Activated CD8-positive, alpha-beta memory T cell treated with anti-CD3 and anti-CD28 coated beads, Interleukin-2, amount 50 U/mL, for 24 hours (primary cell): ENCODE results near the gene PAK4.

Experiments
- DNase-seq: peaks from one replicate; pipeline ENCODE4 v3.0.0-alpha.2; 2020; ENCODE audit errors: extremely low read depth

Gene PAK4

DNA sequence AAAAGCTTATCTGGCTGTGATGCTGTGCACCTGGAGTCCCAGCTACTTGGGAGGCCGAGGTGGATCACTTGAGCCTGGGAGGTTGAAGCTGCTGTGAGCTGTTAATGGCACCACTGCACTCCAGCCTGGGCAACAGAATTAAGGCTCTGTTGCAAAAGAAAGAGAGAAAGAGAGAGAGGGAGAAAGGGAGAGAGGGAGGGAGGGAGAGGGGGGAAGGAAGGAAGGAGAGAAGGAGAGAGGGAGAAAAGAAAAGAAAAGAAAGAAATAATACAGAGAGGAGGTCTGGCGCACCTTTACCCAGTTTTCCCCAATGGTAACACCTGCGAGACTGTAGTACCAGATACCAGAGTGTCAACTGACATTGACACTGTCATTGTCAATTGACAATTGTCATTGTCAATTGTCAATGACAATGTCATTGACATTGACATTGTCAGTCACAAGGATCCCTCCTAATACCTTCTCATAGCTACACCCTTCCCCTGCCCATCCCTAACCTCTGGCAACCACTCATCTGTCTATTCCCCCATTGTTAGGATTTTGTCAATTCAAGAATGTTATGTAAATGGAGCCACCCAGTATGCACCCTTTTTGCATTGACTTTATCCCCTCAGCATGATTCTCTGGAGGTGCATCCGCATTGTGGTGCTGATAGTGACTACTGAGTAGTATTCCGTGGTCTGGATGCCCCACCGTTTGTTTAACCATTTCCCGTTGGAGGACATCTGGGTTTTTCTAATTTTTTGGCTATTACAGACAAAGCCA lies 21.3 kb downstream of the PAK4 start:
- no peak for DNase-seq

DNA sequence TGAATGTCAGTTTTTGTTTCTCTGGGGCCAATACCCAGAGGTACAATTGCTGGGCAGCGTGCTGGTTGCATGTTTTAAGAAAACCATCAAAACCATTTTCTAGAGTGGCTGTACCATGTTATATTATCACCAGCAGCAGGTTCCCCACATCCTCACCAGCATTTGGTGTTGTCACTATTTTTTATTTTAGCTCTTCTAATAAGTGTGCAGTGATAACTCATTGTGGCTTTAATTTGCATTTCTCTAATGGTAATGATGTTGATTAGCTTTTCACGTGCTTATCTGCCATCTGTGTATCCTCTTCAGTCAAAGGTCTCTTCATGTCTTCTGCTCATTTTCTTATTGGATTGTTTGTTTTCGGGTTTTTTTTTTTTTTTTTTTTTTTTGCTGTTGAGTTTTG lies 21.9 kb downstream of the PAK4 start:
- DNase-seq = no peak

DNA sequence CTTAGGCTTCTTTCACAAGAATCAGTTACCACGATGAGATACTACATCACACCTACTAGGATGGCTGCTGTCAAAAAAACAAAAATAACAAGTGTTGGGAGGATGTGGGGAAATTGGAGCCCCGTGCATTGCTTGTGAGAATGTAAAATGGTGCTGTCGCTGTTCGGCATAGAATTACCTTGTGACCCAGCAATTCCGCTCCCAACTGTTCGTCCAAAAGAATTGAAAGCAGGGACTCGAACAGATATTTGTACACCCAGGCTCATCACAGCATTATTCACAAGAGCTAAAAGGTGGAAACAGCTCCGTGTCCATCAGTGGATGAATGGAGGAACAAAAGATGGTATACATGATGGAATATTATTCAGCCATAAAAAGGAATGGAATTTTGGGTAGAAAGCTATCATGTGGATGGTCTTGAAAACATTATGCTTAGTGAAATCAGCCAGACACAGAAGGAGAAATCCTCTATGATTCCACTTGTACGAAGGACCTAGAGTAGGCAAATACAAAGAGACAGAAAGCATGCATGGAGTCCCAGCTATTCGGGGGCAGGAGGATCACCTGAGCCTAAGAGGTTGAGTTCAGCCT lies 23.4 kb downstream of the PAK4 start:
- no peak for DNase-seq

DNA sequence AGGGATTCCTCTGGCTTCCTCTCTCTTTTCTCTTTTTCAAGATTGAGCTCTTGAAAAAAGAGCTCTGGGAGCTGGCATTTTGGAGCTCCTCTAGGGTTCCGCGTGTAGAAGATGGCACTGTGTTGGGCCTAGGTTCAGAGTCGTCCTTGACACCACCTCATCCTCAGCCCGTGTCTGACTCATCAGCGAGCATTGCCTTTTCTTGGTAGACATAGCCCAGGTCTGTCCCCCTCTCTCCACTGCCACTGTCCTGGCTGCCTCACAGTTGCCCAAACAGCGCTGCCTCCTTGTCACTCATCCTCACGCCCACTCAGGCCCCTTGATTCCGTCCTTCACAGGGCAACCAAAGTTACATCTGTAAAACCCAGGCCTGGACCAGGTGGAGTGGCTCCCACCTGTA lies 24.6 kb downstream of the PAK4 start:
- DNase-seq = no peak

DNA sequence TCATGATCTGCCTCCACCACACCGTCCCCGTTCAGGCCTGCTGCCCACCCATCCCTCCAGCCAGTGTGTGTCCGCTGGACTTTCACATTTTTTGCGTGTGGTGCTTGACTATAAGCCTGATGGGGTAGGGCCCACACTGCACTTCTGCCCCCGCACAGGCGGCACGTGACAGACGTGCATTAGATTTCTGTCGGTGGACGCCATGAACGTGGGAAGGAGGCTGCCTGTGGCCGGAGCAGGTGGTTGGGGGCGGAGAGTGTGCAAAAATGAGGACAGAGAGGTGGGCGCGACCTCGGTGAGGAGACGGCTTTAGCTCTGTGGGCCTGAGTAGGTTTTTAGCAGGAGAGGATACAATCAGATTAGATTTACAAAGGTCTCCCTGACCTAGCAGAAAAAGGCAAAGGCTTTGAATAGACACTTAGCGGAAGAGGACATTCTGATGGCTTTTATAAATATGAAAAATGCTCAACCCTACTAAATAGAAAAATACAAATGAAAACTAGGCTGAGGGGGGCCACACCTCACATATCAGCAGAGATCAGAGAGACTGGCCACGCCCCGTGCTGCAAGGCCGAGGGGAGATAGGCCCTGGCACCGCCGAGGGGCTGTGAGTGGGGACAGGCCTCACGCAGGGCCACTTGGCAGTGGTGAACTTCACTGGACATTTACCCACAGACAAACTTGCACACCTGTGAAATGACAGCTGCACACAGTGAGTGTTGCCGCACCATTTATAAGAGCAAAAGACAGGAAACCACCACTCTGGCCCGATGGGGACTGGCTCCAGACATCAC lies 25.4 kb downstream of the PAK4 start:
- no peak for DNase-seq

DNA sequence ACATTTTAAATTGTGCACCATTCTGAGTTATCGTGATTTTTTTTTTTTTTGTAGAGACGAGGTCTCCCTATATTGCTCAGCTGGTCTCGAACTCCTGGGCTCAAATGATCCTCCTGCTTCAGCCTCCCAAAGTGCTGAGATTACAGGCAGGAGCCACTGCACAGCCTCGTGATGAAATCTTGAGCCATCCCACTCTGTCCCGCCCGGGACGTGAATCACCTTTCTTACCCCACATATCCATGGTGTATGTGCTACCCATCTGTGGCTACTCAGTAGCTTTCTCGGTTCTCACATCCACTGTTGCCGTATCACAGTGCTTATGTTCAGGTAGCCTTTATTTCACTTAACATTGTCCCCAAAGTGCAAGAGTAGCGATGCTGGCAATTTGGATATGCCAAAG lies 26.5 kb downstream of the PAK4 start:
- DNase-seq = no peak

DNA sequence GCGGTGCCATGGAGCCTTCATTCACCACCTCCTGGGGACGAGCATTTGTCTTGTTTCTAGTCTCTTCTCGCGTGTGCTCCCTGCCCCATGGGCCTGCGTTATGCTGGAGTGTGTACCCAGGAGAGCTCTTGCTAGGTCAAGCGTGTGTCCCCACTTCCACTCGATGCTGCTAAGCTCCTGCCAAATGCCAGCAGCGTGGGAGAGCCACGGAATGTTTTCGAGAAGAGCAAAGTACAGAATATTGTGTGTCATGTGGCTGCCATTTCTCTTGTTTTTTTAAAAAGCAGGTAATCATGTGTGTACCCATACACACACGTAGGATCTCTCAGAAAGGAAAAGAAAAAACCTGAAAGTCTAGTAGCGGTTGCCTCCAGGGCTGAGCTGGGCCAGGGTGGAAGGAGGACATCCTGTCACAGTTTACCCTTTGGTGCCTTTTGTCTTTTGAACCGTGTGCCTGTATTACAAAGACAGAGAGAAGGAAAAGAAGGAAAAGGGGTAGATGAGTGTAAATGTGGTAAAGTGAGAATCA lies 28.6 kb downstream of the PAK4 start:
- DNase-seq = no peak

DNA sequence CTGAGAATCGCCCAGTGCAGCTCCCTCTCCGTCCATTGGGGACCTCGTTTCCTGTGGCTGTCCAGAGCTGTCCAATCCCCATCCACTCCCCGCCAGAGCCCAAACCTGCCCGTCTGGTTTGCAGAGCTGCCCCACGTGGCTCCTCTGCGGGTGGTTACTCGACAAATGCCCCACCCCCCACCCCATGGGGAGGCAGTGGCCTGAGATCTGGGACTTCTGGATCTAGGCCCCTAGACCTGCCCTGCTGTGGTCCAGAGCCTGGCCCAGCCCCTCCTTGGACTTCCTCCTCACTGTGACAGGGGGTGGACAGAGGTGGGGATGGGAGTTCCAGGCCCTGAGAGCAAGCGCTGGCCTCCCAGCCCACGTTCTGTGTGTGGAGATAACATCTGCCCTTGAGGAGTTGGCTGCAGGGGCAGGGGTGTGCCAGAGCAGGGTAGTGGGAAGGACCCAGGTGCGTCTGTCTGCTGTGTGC lies 29.1 kb downstream of the PAK4 start:
- DNase-seq = no peak

DNA sequence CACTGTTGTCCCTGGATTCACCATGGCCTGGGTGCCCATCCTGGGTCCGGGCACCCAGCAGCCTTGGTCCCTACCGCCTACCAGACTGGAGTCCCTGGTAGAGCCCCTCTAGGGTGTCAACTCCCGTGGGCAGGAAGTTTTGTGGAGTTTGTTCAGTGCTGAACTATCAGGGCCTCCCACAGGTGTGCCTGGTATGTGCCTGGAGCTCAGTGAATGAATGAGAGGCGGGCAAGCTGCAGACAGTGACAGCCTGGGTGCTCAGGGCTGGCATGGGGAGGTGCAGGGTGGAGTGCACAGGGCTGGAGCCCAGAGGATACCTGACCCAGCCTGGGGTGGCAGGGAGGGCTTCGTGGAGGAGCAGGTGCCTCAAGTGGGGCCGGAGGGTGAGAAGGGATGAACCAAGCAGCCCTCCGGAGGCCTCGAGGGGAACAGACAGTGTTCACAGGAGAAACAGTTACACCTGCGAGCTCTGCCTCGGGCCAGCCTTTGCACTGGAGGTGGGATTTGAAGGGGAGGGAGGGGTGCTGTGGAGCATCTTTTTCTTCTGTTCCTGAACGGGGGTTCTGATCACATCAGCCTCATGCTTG lies 29.6 kb downstream of the PAK4 start:
- no peak for DNase-seq

DNA sequence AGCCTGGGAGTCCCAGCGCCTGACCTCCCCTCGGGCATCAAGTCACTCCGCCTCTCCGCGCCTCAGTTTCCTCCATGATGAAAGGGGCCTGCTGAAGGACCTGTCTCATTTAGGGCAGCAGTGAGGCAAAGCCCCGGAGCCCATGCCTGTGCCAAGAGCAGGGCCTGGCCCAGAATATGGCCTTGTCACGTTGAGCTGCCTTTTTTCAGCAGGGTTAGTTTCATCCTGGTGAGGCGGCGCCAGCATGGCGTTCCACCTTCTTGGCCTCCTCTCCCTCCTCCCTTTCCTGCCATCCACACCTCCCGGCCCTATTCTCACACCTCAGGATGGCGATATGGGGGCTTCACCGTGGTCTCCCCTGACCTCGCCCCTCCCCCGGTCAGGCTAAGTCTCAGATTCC lies 30.2 kb downstream of the PAK4 start:
- DNase-seq = no peak

DNA sequence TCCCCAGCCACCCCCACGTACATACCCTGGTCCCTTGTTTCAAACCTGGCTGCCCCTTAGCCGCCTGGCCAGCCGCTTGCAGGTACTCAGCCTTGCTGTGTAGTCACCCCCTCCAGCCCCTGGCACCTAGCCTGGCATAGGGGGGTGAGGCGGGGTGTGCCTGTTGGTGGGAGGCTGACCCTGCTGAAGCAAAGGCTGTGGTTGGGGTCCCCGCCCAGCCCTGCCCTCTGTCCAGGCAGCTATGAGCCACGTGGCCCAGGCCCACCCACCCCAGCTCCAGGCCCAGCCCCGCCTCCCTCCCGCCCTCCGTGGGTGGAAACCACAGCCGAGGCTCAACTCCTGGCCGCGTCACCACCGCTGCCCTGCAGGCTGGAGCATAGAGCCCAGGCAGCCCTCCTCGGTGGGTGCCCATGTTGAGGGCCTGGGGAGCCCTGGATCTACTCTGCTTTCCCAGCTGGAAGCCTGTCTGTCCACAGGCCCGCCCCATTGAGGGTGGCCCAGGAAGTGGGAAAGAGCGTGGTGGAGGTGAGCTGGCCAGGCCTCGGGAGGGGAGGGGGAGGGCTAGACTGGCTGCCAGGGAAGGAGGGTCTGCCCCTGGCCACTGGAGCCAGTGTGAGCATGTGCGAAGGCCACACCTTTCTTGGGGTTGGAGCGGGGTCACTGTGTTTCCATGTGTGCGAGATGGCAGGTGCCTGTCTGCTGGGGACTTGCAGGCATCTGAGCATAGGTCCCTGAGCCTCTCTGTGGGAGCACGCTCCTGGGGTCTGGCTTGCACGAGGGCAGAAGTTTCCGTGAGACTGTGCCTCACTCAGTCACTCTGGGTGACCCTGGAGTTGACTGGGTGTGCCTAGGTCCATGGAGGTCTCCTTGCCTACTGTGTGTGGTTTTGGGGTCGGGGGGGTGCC lies 31.0 kb downstream of the PAK4 start:
- no peak for DNase-seq

DNA sequence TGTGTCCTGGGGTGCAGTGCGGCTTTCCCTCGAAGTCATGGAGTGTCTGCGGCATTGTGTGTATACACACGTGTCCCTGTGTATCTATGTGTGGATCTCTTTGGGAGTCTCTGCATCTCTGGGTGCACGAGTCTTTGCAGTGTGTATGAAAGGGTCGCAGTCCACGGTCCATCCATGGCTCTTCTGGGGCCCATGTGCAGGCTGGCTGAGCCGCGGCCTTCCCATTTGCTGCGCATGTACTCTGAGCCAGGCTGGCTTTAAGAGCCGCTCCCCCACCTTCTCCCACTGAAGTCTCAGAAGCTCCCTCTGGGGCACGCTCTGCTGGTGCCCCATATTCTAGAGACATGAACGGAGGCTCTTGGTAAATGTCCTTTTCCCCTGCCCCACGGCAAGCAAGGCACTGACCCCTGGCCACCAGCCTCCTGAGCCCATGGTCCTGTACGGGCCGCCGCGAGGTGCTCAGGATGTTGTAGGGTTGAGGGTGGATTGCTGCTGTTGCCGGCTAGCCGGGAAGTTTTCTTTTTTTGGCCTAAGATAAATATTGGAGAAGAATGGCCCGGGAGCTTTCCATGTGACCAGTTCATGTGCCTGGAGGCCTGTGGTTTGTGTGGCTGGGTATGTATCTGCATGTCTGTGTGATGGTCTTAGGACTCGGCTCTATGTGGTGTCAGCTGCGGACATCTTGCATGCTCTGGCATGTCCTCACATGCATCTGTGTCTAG lies 31.9 kb downstream of the PAK4 start:
- no peak for DNase-seq

DNA sequence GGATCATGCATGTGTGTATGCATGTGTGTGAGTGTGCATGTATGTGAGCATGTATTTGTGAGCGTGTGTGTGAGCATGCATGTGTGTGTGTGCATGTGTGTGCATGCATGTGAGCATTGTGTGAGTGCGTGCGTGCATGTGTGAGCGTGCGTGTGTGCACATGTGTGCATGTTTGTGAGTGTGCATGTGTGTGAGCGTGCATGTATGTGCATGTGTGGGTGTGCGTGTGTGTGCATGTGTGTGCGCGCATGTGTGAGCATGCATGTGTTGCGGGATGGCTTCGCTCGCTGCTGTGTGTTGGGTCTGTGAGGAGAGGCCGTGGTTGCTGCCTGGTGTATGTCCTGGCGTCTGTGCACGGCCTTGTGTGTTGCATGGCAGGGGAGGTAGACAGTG lies 32.4 kb downstream of the PAK4 start:
- DNase-seq = no peak

DNA sequence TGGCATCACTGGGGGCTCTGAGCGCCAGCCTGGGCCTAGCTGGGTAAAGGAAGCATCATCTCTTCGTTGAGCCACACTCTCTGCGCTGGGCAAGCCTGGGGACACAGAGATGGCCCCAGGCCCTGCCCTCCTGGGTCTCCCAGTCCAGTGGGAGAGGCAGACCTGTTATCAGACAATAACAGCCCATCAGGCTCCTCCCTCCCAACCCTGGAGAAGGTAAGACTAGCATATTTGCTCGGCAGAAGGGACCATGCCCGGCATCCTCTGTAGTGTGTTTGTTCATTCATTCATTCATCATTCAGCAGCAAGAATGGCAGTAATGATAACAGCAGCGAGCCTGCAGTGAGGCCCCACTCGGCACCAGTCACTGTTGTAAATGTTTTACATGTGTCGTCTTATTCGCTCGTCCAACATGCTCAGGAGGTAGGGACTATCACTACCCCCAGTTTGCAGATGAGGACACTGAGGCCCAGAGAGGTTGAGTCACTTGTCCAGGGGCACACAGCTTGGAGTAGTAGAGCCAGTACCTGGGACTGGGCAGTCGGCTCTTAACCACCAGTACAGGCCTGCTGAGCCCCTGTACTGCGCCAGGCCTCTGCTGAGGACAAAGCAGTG lies 33.2 kb downstream of the PAK4 start:
- no peak for DNase-seq

DNA sequence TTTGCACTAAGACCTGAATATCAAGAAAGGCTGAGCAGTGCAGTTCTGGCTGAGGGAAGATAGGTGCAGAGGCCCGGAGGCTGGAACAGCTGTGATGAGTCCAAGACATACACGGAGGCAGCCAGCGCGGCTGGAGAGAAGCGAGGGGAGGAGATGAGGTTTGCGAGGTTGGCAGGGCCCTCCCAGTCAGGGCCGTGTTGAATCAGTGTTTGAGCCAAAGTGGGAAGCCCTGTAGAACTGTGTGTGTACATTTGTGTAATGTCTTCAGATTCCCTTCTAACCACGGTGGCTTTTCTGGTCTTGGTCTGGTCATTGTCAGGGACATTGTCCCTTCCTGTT lies 34.9 kb downstream of the PAK4 start:
- no peak for DNase-seq

DNA sequence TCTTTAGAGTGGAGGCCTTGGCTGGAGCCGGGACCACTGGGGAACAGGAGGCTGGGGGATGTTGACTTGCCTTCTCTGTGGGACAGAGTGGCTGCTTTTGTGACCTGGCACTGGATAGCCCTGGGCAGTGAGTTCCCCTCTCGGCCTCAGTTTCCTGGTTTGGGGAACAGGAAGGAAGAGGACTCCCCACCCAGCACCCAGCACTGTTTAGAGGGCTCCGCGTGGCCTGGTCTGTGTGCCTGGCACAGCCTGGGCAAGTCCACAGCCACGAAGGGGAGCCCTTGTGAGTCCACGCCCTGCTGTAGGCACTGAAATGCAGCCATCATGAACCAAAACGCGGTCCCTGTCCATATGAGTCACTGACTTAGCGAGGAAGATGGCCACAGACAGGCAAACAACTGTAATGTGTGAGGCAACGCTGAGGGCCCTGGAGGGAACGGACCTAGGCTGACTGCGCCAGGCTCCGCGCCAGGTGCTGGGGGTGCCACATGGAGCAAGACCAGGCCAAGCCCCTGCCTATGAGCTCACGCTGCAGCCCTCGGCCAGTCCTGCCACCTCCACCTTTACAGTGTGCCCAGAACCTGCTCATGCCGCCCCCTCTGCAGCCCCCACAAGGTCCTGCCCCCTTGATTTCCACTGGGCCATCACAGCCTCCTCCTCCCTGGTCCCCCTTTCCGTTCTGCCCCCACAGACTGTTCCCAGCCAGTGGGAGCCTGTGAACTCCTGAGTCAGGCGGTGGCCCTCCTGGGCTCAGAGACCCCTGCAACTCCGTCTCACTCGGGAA lies 35.5 kb downstream of the PAK4 start:
- no peak for DNase-seq

DNA sequence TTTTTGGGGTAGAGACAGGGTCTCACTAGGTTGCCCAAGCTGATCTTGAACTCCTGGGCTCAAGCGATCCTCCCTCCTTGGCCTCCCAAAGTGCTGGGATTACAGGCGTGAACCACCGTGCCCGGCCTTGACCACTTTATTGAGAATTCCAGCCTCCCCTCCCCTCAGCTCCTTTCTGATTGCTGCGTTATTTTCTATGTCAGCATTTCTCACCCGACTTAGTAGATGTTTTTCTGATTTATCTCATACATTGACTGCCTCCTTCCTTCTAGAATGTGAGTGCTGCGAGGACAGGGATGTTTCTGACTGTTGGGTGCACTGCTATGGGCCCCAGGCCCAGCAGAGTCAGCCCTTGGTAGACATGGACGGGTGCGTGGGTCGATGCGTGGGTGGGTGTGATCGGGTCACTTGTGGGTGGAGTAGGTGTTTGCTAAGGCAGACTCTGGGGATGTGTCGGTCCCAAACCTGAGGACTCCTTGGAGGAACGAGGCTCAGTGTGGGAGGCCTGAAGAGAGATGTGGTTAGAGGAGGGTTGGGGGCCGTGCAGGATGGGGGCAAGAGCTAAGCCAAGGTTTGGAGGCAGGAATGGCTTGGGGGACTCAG lies 37.0 kb downstream of the PAK4 start:
- DNase-seq = no peak

DNA sequence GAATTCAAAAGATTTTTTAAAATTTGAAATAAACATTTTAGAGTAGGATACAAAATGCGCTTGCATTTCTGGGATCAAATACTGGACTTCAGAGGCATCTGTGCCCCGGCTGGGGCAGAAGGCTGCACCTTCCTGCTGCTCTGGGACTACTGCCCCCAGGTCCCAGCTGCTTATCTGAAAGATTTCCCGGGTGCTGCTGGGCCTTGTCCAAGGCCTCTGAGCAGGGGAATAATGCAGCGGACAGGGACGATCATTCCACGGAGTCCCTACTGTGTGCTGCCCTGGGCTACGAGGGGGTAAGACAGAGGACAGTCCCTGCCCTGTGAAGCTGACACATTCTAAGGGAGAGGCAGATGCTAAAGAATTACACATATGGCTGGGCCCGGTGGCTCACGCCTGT lies 38.0 kb downstream of the PAK4 start:
- no peak for DNase-seq

DNA sequence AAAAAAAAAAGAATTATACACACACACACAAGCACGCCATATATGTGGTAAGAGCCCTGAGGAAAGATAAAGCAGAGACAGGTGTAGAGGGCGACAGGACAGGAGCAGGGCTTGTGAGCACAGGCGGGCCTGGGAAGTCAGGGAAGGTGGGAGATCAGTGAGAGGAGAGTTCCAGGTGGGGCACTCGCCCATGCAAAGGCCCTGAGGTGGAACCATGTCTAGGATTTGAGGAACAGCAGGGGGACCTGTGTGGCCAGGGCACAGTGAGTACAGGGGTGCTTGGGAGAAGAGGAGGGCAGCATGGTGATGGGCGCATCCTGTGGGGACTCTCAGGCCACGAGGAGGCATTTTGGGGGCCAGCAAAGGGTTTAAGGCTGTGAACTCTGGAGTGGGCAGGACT lies 38.7 kb downstream of the PAK4 start:
- DNase-seq = no peak
